ENCODE results near the gene KRTAP19-7. TPM values are rescaled to one million over a fixed set of nuclear protein-coding genes. Genes with fewer than 3 reads are reported as not detected.

Gene KRTAP19-7
- total and polyA plus RNA-seq, 2 of the 4 experiments (the other 2 are of a cell fraction) = not detected

DNA sequence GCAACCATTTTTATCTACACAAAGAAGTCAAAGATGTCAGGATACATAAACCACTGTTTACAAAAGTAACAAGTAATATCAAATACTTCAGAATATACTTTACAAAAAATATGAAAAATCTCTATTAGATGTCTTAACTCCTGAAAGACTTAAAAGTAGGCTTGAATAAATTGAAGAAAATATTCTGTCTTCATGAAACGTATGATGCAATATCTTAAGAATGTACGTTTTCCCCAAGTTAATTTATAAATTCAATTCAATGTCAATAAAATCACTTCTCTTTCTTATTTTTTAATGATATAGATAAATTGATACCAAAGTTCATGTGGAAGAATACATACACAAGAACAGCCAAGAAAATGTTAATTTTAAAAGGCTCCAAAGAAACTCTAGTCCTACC, 6.0 kb downstream of the KRTAP19-7 start:
- intact Hi-C loops (cut with micrococcal nuclease) (no loop called here), dilution Hi-C loops (cut with HindIII; ENCODE audit: low sequenced_read_pairs, unreplicated experiment) (no loop called here), in situ Hi-C loops (cut with MboI; ENCODE audit: low sequenced_read_pairs) (no loop called here)
- no CpG with 5 or more reads among the region's 2 CpGs for WGBS, 2 experiments (ENCODE audit: extremely low coverage in 2 of 2, insufficient read length in 1 of 2)
- Histone ChIP-seq H3K27me3 (ENCODE audit: control insufficient read depth, insufficient read depth, low read length) (no peaks in the 10 kb centered on the region), H2AK9ac (replicated peaks; ENCODE audit: low read depth, low read length, poor library complexity) (no peak overlapping the region), H3K56ac (ENCODE audit: extremely low read depth, insufficient read depth, low read length) (no peak overlapping the region), H4K5ac (ENCODE audit: low read depth, low read length) (no peak overlapping the region), H2BK120ac (ENCODE audit: low read depth, low read length) (no peak overlapping the region), H2BK5ac (ENCODE audit: low read depth, low read length, poor library complexity, severe bottlenecking) (no peak overlapping the region), H3K9me3 (ENCODE audit: control insufficient read depth, insufficient read depth, low read length) (peaks cover 7% of the 10 kb centered on the region), H3K4ac (ENCODE audit: low read depth, low read length) (no peak overlapping the region), H3K4me1 (ENCODE audit: control insufficient read depth, insufficient read depth, low read length) (no peaks in the 10 kb centered on the region), H4K91ac (ENCODE audit: insufficient read depth, low read depth, low read length) (no peak overlapping the region), H4K20me1 (ENCODE audit: insufficient read depth, low read length) (no peaks in the 10 kb centered on the region), H2BK20ac (ENCODE audit: low read depth, low read length) (no peak overlapping the region), H3K18ac (ENCODE audit: low read depth, low read length) (no peak overlapping the region), H3K4me3 (ENCODE audit: insufficient read depth, low read depth, low read length) (no peak overlapping the region), H3K36me3 (ENCODE audit: control insufficient read depth, insufficient read depth, low read length) (no peaks in the 10 kb centered on the region), H3K9me1 (ENCODE audit: insufficient read depth, low read length) (no peaks in the 10 kb centered on the region), H2AFZ (replicated peaks; ENCODE audit: low read length, poor library complexity) (no peak overlapping the region), H3K23ac (ENCODE audit: low read depth, low read length) (no peak overlapping the region), H3K14ac (replicated peaks; ENCODE audit: low read depth, low read length) (no peak overlapping the region), H2BK15ac (ENCODE audit: low read depth, low read length) (no peak overlapping the region), H4K8ac (ENCODE audit: low read depth in 2 of 2, low read length in 2 of 2) (no peak overlapping the region), H2AK5ac (ENCODE audit: low read depth, low read length) (no peak overlapping the region), H3K4me2 (ENCODE audit: low read depth, low read length) (no peak overlapping the region), H3K9ac (ENCODE audit: low read depth, low read length) (no peak overlapping the region), H3K27ac (ENCODE audit: insufficient read depth, low read length) (no peak overlapping the region), H3K79me1 (ENCODE audit: low read depth in 1 of 2, low read length in 2 of 2) (no peaks in the 10 kb centered on the region)
- TF ChIP-seq MAFK (IDR thresholded peaks at IDR 0.05; ENCODE audit: low read depth, low read length) (no peak), CEBPB (IDR thresholded peaks at IDR 0.05; ENCODE audit: low read depth, low read length) (peak; percentile 37; the same call in 1 of the 2 replicates)
- no peak for DNase-seq
- CTCF ChIA-PET = no interaction called here
- POLR2A ChIA-PET (ENCODE audit: unreplicated experiment) = no interaction called here
- no TSS peak for BruUV-seq (replicated peaks)
- no peak for ATAC-seq (ENCODE audit: low read depth)
